ENCODE data around the gene CDK16.

The CDK16 gene

GRCh38 chrX:47232803-47233332 is 14.4 kb downstream of the CDK16 start, which contains the start of gene USP11:
Gene USP11 (plus strand): TSS chrX:47233009. CDS start chrX:47233044, 35 bp downstream.
- peak within 1 kb of the TSS; percentile 75 for H3K4me3 ChIP-seq (ENCODE audit: low read depth, low read length)
- peak; percentile 47 for DNase-seq (ENCODE audit: low read depth)
- no peak for TF ChIP-seq CTCF (conservative IDR thresholded peaks at IDR 0.05; ENCODE audit: low read depth, low read length)

DNA sequence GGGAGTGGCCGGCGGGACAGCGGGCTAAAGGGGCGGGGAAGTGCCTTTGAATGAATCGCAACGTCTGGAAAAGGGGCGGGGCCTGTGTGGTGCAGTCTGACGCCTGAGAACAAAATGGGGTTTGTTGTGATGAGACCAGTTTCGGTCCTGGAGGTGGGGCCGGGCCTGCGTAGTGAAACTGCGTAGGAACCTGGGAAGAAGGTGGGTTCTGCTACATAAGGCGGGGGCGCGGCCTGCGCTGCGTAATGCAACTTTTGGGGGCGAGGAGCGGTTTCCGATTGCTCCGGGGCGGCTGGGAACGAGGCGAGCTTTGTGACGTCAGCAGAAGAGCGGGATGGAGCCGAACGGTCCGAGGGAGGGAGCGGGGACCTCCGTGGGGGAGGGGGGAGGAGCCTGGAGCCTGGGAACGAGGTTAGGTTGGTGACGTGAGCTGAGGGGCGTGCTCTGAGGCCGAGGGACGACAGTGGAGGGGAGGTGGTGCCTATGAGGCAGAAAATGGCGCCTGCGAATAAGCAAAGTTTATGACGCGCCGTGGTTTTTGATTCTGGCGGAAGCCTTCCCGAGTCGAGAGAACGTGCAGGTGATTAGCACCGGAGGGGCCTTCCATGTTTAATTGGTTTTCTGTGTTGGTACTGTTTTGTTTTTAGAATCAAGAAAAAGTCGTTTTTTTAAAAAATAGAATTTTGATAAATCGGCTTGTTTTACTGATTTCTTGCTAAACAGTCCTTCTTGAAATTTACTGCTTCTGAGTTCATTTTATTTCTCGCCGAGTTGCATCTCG is 15.0 kb downstream of the CDK16 start:
- peak; percentile 99 for DNase-seq (ENCODE audit: low read depth)
- H3K4me3 ChIP-seq (ENCODE audit: low read depth, low read length) = peak overlapping the region; percentile 75
- TF ChIP-seq CTCF (conservative IDR thresholded peaks at IDR 0.05; ENCODE audit: low read depth, low read length) = no peak

GRCh38 chrX:47234583-47234982 is 16.1 kb downstream of the CDK16 start:
- DNase-seq (ENCODE audit: low read depth) = no peak
- H3K4me3 ChIP-seq (ENCODE audit: low read depth, low read length) = peak overlapping the region; percentile 60

DNA sequence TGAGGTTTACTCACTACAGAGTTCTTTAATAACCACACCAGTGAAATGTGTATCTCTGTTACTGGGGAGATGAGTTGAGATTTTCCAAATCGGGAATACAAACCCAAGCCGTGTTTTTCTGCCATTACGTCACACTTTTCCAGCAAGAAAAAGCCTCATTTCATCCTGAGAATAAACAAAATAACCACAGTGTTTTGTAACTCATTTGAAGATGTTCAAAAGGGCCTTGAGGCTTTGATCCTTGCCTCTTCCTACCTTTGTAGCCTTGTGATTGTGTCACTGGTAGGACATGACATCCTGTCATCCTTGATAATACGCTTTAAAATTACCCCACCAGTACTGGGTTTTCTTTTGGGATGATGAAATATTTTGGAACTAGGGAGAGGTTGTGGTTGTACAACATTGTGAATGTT is 17.2 kb downstream of the CDK16 start:
- DNase-seq (ENCODE audit: low read depth) = peak; percentile 51

More at GRCh38 chrX:47234583-47234982, 16.1 kb downstream of the CDK16 start:
- no peak for TF ChIP-seq CTCF (conservative IDR thresholded peaks at IDR 0.05; ENCODE audit: low read depth, low read length)

GRCh38 chrX:47239199-47239598 is 20.7 kb downstream of the CDK16 start:
- DNase-seq (ENCODE audit: low read depth) = no peak
- no peak for TF ChIP-seq CTCF (conservative IDR thresholded peaks at IDR 0.05; ENCODE audit: low read depth, low read length)
- H3K4me3 ChIP-seq (ENCODE audit: low read depth, low read length) = no peak overlapping the region

More for the DNA sequence above, 17.2 kb downstream of the CDK16 start:
- H3K4me3 ChIP-seq (ENCODE audit: low read depth, low read length) = no peak overlapping the region
- no peak for TF ChIP-seq CTCF (conservative IDR thresholded peaks at IDR 0.05; ENCODE audit: low read depth, low read length)

- DNase-seq (ENCODE audit: low read depth) = no peak
- TF ChIP-seq CTCF (conservative IDR thresholded peaks at IDR 0.05; ENCODE audit: low read depth, low read length) = no peak
- no peak overlapping the region for H3K4me3 ChIP-seq (ENCODE audit: low read depth, low read length)
These were observed 21.5 kb downstream of the CDK16 start for GRCh38 chrX:47239898-47240545.

All from choroid plexus epithelial cell (primary cell).